HK-2 (cell line): ENCODE measurements around the gene AUTS2.

Experiments
- DNase-seq: peaks from one replicate; pipeline ENCODE4 v3.0.0-alpha.2; 2018; ENCODE audit not compliant: unreplicated experiment

The AUTS2 gene

GRCh38 chr7:70494225-70495032 lies 896.2 kb downstream of the AUTS2 start:
- DNase-seq: no peak

GRCh38 chr7:70495033-70495376 lies 896.7 kb downstream of the AUTS2 start:
- no peak for DNase-seq

- DNase-seq: no peak
These were observed 899.5 kb downstream of the AUTS2 start for GRCh38 chr7:70497793-70498192.

- DNase-seq: no peak
These were observed 900.1 kb downstream of the AUTS2 start for GRCh38 chr7:70498232-70498992.

GRCh38 chr7:70500261-70500660 lies 902.0 kb downstream of the AUTS2 start:
- DNase-seq: no peak

- DNase-seq: no peak
These were observed 904.0 kb downstream of the AUTS2 start for GRCh38 chr7:70502117-70502863.

- no peak for DNase-seq
These were observed 906.0 kb downstream of the AUTS2 start for GRCh38 chr7:70504254-70504653.

GRCh38 chr7:70505468-70505867 lies 907.2 kb downstream of the AUTS2 start:
- DNase-seq: no peak

GRCh38 chr7:70505886-70506285 lies 907.6 kb downstream of the AUTS2 start:
- no peak for DNase-seq

- DNase-seq: no peak
These were observed 908.2 kb downstream of the AUTS2 start for GRCh38 chr7:70506434-70506833.

- DNase-seq: no peak
These were observed 913.9 kb downstream of the AUTS2 start for GRCh38 chr7:70512144-70512543.

GRCh38 chr7:70512761-70513160 lies 914.5 kb downstream of the AUTS2 start:
- DNase-seq: no peak

- no peak for DNase-seq
These were observed 922.3 kb downstream of the AUTS2 start for GRCh38 chr7:70520611-70521010.

GRCh38 chr7:70523249-70523988 lies 925.1 kb downstream of the AUTS2 start:
- no peak for DNase-seq

- DNase-seq: no peak
These were observed 925.7 kb downstream of the AUTS2 start for GRCh38 chr7:70523989-70524351.

- DNase-seq: no peak
These were observed 927.7 kb downstream of the AUTS2 start for GRCh38 chr7:70525991-70526390.

- DNase-seq: no peak
These were observed 929.3 kb downstream of the AUTS2 start for GRCh38 chr7:70527520-70528115.

GRCh38 chr7:70529436-70529835 lies 931.2 kb downstream of the AUTS2 start:
- no peak for DNase-seq

- no peak for DNase-seq
These were observed 931.8 kb downstream of the AUTS2 start for GRCh38 chr7:70529914-70530585.

- DNase-seq: no peak
These were observed 935.3 kb downstream of the AUTS2 start for GRCh38 chr7:70533614-70534013.

GRCh38 chr7:70539205-70539604 lies 940.9 kb downstream of the AUTS2 start:
- no peak for DNase-seq
